ENCODE results near the gene DKK3. TPM values are rescaled to one million over a fixed set of nuclear protein-coding genes. Genes with fewer than 3 reads are reported as not detected.

The DKK3 gene
- total RNA-seq, 1 experiment from 2014 or later = 439 TPM

DNA sequence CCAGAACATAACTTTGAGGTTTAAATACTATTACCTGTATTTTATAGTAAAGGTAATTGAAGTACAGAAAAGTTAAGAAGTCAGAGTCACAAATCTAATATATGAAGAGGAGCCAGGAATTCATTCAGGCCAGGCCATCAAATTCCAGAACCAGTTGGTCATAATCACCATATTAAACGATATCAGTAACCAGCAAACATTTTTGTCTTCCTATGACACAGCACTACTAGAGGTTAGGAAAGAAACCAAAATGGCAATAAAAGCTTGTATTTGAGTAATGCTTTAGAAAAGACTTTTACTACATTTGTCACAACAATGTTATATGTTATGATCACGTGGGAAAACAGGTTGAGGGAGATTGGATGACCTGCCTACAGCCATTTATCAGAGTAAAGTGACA, 62.2 kb downstream of the DKK3 start:
- peak; percentile 70 for DNase-seq (ENCODE audit: low spot score)

DNA sequence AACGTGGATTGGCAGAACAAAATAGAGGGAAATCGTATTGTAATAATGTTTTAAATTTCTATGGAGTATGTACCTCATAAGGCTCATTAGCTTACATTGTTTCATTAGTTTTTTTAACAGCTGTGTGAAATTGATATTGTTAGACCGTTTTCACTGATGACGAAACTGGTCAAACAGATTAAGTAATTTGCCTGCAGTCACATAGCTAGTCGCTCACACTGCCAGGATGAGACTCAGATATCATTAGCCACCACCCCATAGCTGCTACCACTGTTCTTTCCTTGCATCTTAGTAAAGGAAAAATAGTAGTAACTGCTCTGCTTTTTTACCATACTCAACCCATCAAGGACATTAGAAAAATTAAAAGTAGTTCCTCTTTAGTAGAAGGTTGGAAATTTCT, 64.0 kb downstream of the DKK3 start:
- no peak for DNase-seq (ENCODE audit: low spot score)

- DNase-seq (ENCODE audit: low spot score) = no peak
These were observed 65.8 kb downstream of the DKK3 start for GRCh38 chr11:11942668-11943067.

GRCh38 chr11:11940551-11940950, 67.9 kb downstream of the DKK3 start:
- DNase-seq (ENCODE audit: low spot score) = no peak

DNA sequence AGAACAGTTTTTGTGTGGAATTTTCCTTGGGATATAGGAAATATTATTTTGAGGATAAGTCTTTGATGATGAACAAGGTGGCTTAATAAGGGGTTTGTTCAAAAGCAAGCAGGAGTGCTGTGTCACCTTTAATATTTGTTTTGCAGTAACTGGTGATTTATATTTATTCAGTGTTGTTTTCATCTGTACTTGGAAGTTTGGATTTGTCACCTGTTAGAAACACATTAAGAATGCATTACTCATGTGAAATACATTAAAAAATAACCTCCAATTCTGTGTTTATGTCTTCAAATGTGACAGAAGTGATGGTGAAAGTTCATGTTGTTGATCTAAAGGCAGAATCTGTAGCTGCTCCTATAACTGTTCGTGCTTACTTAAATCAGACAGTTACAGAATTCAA, 70.5 kb downstream of the DKK3 start:
- DNase-seq (ENCODE audit: low spot score) = no peak

DNA sequence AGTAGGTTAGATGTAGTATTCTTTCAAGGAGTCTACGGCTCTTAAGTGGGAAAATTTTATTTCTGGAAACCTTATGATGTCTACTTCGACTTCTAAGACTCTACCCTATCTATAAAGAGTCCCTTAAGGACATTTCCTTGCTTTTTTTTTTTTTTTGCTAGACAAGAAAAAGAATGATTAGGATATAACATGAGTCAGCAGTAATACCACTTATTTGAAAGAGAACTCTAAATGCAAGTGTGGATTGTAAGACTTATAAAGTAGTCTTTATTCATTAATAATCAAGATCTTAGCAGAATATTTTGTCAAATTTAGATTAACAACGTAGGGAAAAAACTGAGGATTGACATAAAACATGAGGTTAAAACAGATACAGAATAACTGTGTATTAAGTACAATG, 71.0 kb downstream of the DKK3 start:
- DNase-seq (ENCODE audit: low spot score) = no peak

GRCh38 chr11:11935536-11935935, 72.9 kb downstream of the DKK3 start:
- no peak for DNase-seq (ENCODE audit: low spot score)

DNA sequence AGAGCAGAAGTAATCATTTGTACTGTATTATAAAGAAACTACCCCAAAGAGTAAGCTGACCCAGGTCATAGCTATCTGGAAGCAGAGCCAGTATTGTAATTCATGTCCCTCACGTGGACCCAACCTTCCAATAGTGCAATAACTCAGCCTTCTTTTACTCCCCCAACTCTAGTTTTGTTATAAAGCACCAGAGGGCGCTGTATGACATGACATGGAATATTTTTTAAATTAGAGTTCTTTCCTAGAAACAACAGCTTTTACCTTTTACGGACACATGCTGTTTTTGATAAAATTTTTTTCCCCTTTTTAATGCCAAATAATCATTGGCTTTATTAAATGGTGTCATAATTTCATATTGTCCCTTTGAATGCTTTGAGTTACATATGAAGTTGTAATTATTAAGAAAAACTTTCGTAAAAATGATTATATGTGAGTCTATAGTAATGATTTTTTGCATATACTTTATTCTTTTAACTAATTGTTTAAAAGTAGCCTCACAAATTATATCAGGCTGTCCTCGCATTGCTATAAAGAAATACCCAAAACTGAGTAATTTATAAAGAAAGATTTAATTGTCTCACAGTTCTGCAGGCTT, 76.9 kb downstream of the DKK3 start:
- peak; percentile 83 for DNase-seq (ENCODE audit: low spot score)

- no peak for DNase-seq (ENCODE audit: low spot score)
These were observed 78.5 kb downstream of the DKK3 start for GRCh38 chr11:11929920-11930319.

GRCh38 chr11:11923828-11924227, 84.6 kb downstream of the DKK3 start:
- DNase-seq (ENCODE audit: low spot score) = no peak

GRCh38 chr11:11916981-11917399, 91.4 kb downstream of the DKK3 start:
- DNase-seq (ENCODE audit: low spot score) = peak; percentile 14

DNA sequence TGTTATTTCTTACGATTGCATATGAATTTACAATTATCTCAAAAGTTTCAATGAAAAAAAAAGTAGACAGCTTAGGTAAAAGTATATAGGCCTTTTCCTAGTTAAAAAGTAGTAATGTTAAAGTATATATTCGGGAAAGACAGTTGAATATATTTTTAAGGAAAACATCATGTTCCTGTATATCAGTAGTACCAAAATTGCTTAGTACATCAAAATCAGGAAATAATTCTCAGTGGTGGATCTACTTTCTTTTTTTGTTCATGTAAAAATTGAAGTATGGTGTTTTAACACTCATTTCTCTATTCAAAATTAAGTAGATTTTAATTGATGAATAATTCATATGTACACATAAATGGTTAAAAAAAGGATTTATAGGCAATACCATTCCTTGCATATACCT, 92.8 kb downstream of the DKK3 start:
- no peak for DNase-seq (ENCODE audit: low spot score)

DNA sequence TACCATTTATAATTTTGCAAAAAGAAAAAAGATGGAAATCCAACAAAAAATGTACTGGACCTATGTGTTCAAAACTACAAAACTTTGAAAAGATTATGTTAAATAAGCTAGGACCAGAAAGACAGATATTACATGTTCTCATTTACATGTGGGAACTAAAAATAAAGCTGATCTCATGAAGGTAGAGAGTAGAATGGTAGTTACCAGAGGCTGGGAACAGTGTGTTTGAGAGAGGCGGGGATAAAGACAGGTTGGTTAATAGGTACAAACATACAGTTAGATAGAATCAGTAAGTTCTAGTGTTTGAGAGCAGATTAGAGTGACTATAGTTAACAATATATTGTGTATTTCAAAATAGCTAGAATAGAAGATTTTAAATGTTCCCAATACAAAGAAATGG, 95.0 kb downstream of the DKK3 start:
- no peak for DNase-seq (ENCODE audit: low spot score)

Other genes with a start within 250 kb of the DKK3 start
- 66.5 and 80.7 TPM in 2 replicates for gene USP47, start 166.7 kb downstream of the DKK3 start, total RNA-seq (2014; rRNA removed; shearing (Covaris generic))
- 95.3 and 148 TPM in 2 replicates for gene MICAL2, start 102.0 kb upstream of the DKK3 start, total RNA-seq (2014; rRNA removed; shearing (Covaris generic))

All from A172 (cell line).